Neural progenitor cell (in vitro differentiated cells): ENCODE results near the gene NUAK1. TPM values are rescaled to one million over a fixed set of nuclear protein-coding genes. Genes with fewer than 3 reads are reported as not detected.

Experiments
- DNase-seq: peaks from one replicate; pipeline ENCODE4 v3.0.0-alpha.2; 2016; ENCODE audit warnings: low spot score
- H2AFZ ChIP-seq: fragments of 200-600 bp; sonication (generic); replicated peaks from 2 replicates; pipeline ENCODE4 v1.6.1; 2016; ENCODE audit warnings: antibody characterized with exemption
- H3F3A ChIP-seq: fragments of 200-600 bp; sonication (generic); 2 replicates; pipeline ENCODE4 v1.6.1; 2016; ENCODE audit warnings: antibody characterized with exemption, low read depth
- H3K27ac ChIP-seq: fragments of 200-600 bp; sonication (generic); 2 replicates; pipeline ENCODE4 v1.5.1; 2016; ENCODE audit warnings: mild to moderate bottlenecking
- H3K27me3 ChIP-seq: fragments of 200-600 bp; sonication (generic); 2 replicates; pipeline ENCODE4 v1.6.1; 2016; ENCODE audit warnings: mild to moderate bottlenecking, moderate library complexity
- H3K36me3 ChIP-seq: fragments of 200-600 bp; sonication (generic); 2 replicates; pipeline ENCODE4 v1.5.1; 2016
- H3K4me1 ChIP-seq: fragments of 200-600 bp; sonication (generic); 2 replicates; pipeline ENCODE4 v1.6.1; 2016; ENCODE audit warnings: mixed run types
- H3K4me2 ChIP-seq: fragments of 200-600 bp; sonication (generic); 2 replicates; pipeline ENCODE4 v1.6.1; 2016
- H3K4me3 ChIP-seq: fragments of 200-600 bp; sonication (generic); 2 replicates; pipeline ENCODE4 v1.5.1; 2016
- H3K79me2 ChIP-seq: fragments of 200-600 bp; sonication (generic); 2 replicates; pipeline ENCODE4 v1.6.1; 2016; ENCODE audit warnings: low read depth
- H3K9ac ChIP-seq: fragments of 200-600 bp; sonication (generic); 2 replicates; pipeline ENCODE4 v1.6.1; 2016
- H3K9me3 ChIP-seq: fragments of 200-600 bp; sonication (generic); 2 replicates; pipeline ENCODE4 v1.5.1; 2016; ENCODE audit warnings: low read depth
- H4K20me1 ChIP-seq: fragments of 200-600 bp; sonication (generic); 2 replicates; pipeline ENCODE4 v1.6.1; 2016; ENCODE audit warnings: low read depth
- H3K27ac Mint-ChIP-seq: 3 replicates; pipeline ENCODE4 v1.8.0; 2021; ENCODE audit warnings: mixed read lengths
- H3K27me3 Mint-ChIP-seq: 2 replicates; pipeline ENCODE4 v1.8.0; 2022; ENCODE audit warnings: low read depth, mild to moderate bottlenecking, inconsistent platforms, moderate library complexity, mixed read lengths; ENCODE audit not compliant: insufficient read depth
- H3K36me3 Mint-ChIP-seq: 3 replicates; pipeline ENCODE4 v1.8.0; 2021; ENCODE audit warnings: mixed read lengths
- H3K4me1 Mint-ChIP-seq: 3 replicates; pipeline ENCODE4 v1.8.0; 2021; ENCODE audit warnings: mixed read lengths
- H3K4me3 Mint-ChIP-seq: 3 replicates; pipeline ENCODE4 v1.8.0; 2021; ENCODE audit warnings: mild to moderate bottlenecking, moderate library complexity, mixed read lengths
- H3K9me3 Mint-ChIP-seq: 3 replicates; pipeline ENCODE4 v1.8.0; 2020; ENCODE audit warnings: mixed read lengths
- EZH2 ChIP-seq: fragments of 200-600 bp; sonication (generic); IDR thresholded peaks from 2 replicates; pipeline ENCODE4 v1.6.1; 2017; ENCODE audit warnings: antibody characterized with exemption, mild to moderate bottlenecking, moderate library complexity
- EZH2phosphoT487 ChIP-seq: fragments of 200-600 bp; sonication (generic); IDR thresholded peaks from 2 replicates; pipeline ENCODE4 v1.6.1; 2017; ENCODE audit warnings: antibody characterized with exemption
- total RNA-seq: library from RNA; depleted of rRNA; stranded (reverse); fragments of >200 nt; gene quantifications from 2 replicates; pipeline ENCODE4 v1.2.3, GENCODE V29; 2015; ENCODE audit warnings: low replicate concordance
- TF ChIP-seq, protein P1 (sequence below): fragments of 200-600 bp; sonication (generic); IDR thresholded peaks from 2 replicates; pipeline ENCODE4 v1.5.1; 2017; ENCODE audit warnings: antibody characterized with exemption, mild to moderate bottlenecking

Gene NUAK1
- total RNA-seq, 1 donor from 2014 or later: 18.8 TPM

DNA sequence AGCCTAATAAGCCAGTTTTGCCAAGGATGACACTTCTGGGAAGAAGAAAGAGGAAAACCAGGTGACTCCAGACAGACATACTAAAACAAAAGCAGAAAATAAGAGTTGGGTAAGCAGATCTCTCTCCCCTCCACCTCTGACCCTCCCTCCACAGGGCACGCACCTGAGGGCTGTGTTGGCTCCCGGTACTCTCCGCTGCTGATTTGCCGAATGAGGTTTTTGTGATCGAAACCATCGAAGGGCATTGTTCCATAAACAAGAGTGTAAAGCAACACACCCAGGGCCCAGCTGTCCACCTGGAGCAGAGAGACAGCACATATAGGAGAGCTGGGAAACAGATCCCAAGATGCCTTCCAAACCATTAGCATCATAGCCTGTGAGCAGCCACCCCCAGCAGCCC lies 68.1 kb downstream of the NUAK1 start:
- H3K36me3 Mint-ChIP-seq: peaks cover 63% of the 10 kb centered on the region
- TF ChIP-seq, protein P1, sequence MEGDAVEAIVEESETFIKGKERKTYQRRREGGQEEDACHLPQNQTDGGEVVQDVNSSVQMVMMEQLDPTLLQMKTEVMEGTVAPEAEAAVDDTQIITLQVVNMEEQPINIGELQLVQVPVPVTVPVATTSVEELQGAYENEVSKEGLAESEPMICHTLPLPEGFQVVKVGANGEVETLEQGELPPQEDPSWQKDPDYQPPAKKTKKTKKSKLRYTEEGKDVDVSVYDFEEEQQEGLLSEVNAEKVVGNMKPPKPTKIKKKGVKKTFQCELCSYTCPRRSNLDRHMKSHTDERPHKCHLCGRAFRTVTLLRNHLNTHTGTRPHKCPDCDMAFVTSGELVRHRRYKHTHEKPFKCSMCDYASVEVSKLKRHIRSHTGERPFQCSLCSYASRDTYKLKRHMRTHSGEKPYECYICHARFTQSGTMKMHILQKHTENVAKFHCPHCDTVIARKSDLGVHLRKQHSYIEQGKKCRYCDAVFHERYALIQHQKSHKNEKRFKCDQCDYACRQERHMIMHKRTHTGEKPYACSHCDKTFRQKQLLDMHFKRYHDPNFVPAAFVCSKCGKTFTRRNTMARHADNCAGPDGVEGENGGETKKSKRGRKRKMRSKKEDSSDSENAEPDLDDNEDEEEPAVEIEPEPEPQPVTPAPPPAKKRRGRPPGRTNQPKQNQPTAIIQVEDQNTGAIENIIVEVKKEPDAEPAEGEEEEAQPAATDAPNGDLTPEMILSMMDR: no peak
- TF ChIP-seq EZH2phosphoT487 (no peak), EZH2 (no peak)
- no peaks in the 10 kb centered on the region for H3K79me2 ChIP-seq

DNA sequence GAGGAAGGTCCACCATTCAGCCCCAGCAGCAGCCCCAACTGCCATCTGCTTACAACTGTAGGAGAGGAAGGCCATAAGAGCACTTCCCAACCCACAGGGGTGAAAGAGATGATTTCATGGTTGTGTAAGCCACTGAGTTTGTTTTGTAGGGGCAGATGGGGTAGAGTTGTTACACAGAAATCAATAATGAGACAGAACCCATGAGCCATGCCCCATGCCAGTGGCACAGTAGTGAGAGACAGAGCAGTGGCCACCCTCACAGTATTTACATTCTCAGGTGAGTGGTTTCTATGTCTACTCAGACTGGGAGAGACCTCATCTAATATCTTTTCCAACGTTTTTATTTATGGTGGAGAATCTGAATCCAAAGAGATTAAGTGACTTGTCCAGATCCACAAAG lies 68.6 kb downstream of the NUAK1 start:
- H3K27me3 ChIP-seq: no peaks in the 10 kb centered on the region
- H3K36me3 Mint-ChIP-seq: peaks cover 66% of the 10 kb centered on the region
- H3K79me2 ChIP-seq: no peaks in the 10 kb centered on the region
- H4K20me1 ChIP-seq: no peaks in the 10 kb centered on the region
- H2AFZ ChIP-seq: no peak overlapping the region
- H3K27ac ChIP-seq: no peak overlapping the region
- H3K27me3 Mint-ChIP-seq: no peaks in the 10 kb centered on the region
- no peak overlapping the region for H3K4me2 ChIP-seq
- no peak overlapping the region for H3K27ac Mint-ChIP-seq
- no peaks in the 10 kb centered on the region for H3K9me3 ChIP-seq
- H3F3A ChIP-seq: no peaks in the 10 kb centered on the region
- H3K4me1 ChIP-seq: peaks cover 10% of the 10 kb centered on the region
- no peak for DNase-seq
- peaks cover 2% of the 10 kb centered on the region for H3K9me3 Mint-ChIP-seq
- H3K36me3 ChIP-seq: no peaks in the 10 kb centered on the region
- H3K4me1 Mint-ChIP-seq: peaks cover 31% of the 10 kb centered on the region
- H3K4me3 Mint-ChIP-seq: no peak overlapping the region
- TF ChIP-seq, protein P1: no peak
- TF ChIP-seq EZH2: no peak
- TF ChIP-seq EZH2phosphoT487: no peak
- no peak overlapping the region for H3K9ac ChIP-seq
- no peak overlapping the region for H3K4me3 ChIP-seq

More for the DNA sequence above, 68.1 kb downstream of the NUAK1 start:
- Histone ChIP-seq H3K36me3 (no peaks in the 10 kb centered on the region), H2AFZ (no peak overlapping the region), H3K4me3 (no peak overlapping the region), H3K4me1 (peaks cover 10% of the 10 kb centered on the region), H3K4me2 (no peak overlapping the region), H3F3A (no peaks in the 10 kb centered on the region), H3K27me3 (no peaks in the 10 kb centered on the region), H3K27ac (no peak overlapping the region), H3K9me3 (no peaks in the 10 kb centered on the region), H3K9ac (no peak overlapping the region), H4K20me1 (no peaks in the 10 kb centered on the region)
- Mint-ChIP-seq H3K27me3 (no peaks in the 10 kb centered on the region), H3K9me3 (peaks cover 2% of the 10 kb centered on the region), H3K4me1 (peaks cover 30% of the 10 kb centered on the region), H3K27ac (no peak overlapping the region), H3K4me3 (no peak overlapping the region)
- DNase-seq: no peak

DNA sequence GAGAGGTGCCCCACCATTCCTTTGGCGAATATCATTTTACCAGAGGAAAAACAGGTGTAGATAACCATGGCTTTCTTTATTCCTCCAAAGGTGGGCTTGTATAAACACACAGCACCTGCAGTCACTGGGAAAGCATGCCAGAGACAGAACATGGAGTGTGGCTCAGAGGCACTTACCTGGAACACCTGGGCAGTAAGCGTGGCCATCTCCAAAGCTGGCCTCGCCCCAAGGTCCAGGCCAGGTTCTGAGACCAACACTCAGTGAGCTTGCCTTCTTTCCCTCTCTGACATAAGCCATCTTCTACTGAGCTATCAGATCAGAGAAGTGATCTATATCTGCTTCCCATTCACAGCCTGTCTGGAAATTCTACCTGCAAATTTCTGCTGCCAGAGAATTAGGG lies 70.5 kb downstream of the NUAK1 start:
- peaks cover 3% of the 10 kb centered on the region for H3K27me3 Mint-ChIP-seq
- no peaks in the 10 kb centered on the region for H3K9me3 ChIP-seq
- no peak overlapping the region for H3K9ac ChIP-seq
- H3K36me3 ChIP-seq: no peaks in the 10 kb centered on the region
- no peak overlapping the region for H3K27ac ChIP-seq
- H4K20me1 ChIP-seq: no peaks in the 10 kb centered on the region
- no peak overlapping the region for H3K4me3 Mint-ChIP-seq
- TF ChIP-seq EZH2phosphoT487 (no peak), EZH2 (no peak)
- TF ChIP-seq, protein P1: no peak
- peaks cover 2% of the 10 kb centered on the region for H3K9me3 Mint-ChIP-seq
- no peak overlapping the region for H3K4me2 ChIP-seq
- no peak overlapping the region for H2AFZ ChIP-seq
- H3K79me2 ChIP-seq: no peaks in the 10 kb centered on the region
- H3K36me3 Mint-ChIP-seq: peaks cover 76% of the 10 kb centered on the region
- H3F3A ChIP-seq: no peaks in the 10 kb centered on the region
- H3K4me1 ChIP-seq: no peaks in the 10 kb centered on the region
- DNase-seq: no peak
- no peak overlapping the region for H3K27ac Mint-ChIP-seq
- H3K4me3 ChIP-seq: no peak overlapping the region
- H3K27me3 ChIP-seq: no peaks in the 10 kb centered on the region
- H3K4me1 Mint-ChIP-seq: peaks cover 24% of the 10 kb centered on the region
